Right atrium auricular region (tissue), 2 donors: ENCODE data around the gene USP33. TPM values are rescaled to one million over a fixed set of nuclear protein-coding genes. Genes with fewer than 3 reads are reported as not detected.
"Not testable (repeated sequence)": the region's sequence is repeated elsewhere in the genome, so short reads cannot be mapped to it uniquely, and the experiment has no call there.

Experiments used
- DNase-seq: peaks from one replicate; pipeline ENCODE4 v3.0.0-alpha.2; 2019; ENCODE audit warnings: low spot score
- H3K27ac ChIP-seq, 2 donors: fragments of 200-600 bp; sonication (generic); 1 replicate in 1 of 2; 2 replicates in 1 of 2; pipeline ENCODE4 v1.5.1; 2016 to 2019
- H3K27me3 ChIP-seq, 2 donors: fragments of 200-600 bp; sonication (generic); one replicate each; pipeline versions ENCODE4 v1.5.1 to v1.6.0; 2017 to 2019
- H3K36me3 ChIP-seq: fragments of 200-600 bp; sonication (generic); one replicate; pipeline ENCODE4 v1.5.1; 2016
- H3K4me1 ChIP-seq, 2 donors: fragments of 200-600 bp; sonication (generic); one replicate each; pipeline versions ENCODE4 v1.5.1 to v1.6.0; 2017 to 2019
- H3K4me3 ChIP-seq, 2 donors: fragments of 200-600 bp; sonication (generic); 1 replicate in 1 of 2; 2 replicates in 1 of 2; pipeline ENCODE4 v1.5.1; 2017 to 2019; ENCODE audit warnings: mild to moderate bottlenecking in 1 of 2, moderate library complexity in 1 of 2
- H3K9me3 ChIP-seq, 2 donors: fragments of 200-600 bp; sonication (generic); one replicate each; pipeline ENCODE4 v1.5.1; 2019
- CTCF ChIP-seq, 2 donors: fragments of 200-600 bp; sonication (generic); IDR thresholded peaks; one replicate each; pipeline ENCODE4 v1.5.1; 2019; ENCODE audit warnings: antibody characterized with exemption in 2 of 2
- total RNA-seq, 2 donors: library from RNA; depleted of rRNA; stranded (reverse); fragments of >200 nt; gene quantifications; one replicate each; pipeline ENCODE4 v1.1.0, GENCODE V29; 2016

Gene USP33
- total RNA-seq, 2 donors from 2014 or later, result 29.2 to 39.1 TPM

GRCh38 chr1:77652268-77652667, 107.4 kb downstream of the USP33 start:
- no peak for DNase-seq
- Histone ChIP-seq H3K4me3 (no peak overlapping the region), H3K4me1 (peaks cover 0 to 9% of the 10 kb centered on the region in 2 donors), H3K9me3 (peaks cover 3 to 31% of the 10 kb centered on the region in 2 donors), H3K36me3 (peaks cover 5% of the 10 kb centered on the region), H3K27me3 (no peaks in the 10 kb centered on the region), H3K27ac (no peak overlapping the region)
- TF ChIP-seq CTCF (IDR thresholded peaks at IDR 0.05), result no peak

GRCh38 chr1:77649127-77649526, 110.5 kb downstream of the USP33 start:
- H3K4me3 ChIP-seq, result no peak overlapping the region
- no peak for TF ChIP-seq CTCF (IDR thresholded peaks at IDR 0.05)
- H3K9me3 ChIP-seq, result peaks cover 3 to 31% of the 10 kb centered on the region in 2 donors
- no peaks in the 10 kb centered on the region for H3K27me3 ChIP-seq
- H3K4me1 ChIP-seq, result peaks cover 0 to 6% of the 10 kb centered on the region in 2 donors
- DNase-seq, result no peak
- H3K27ac ChIP-seq, result no peak overlapping the region
- H3K36me3 ChIP-seq, result peaks cover 19% of the 10 kb centered on the region

- Histone ChIP-seq H3K9me3 (peaks cover 3 to 30% of the 10 kb centered on the region in 2 donors), H3K36me3 (peaks cover 15% of the 10 kb centered on the region)
- H3K4me1 ChIP-seq, H3K27ac ChIP-seq, H3K27me3 ChIP-seq, H3K4me3 ChIP-seq, DNase-seq: not testable (repeated sequence)
Measured at GRCh38 chr1:77646224-77646623, 113.4 kb downstream of the USP33 start.

Other genes with a start within 250 kb of the USP33 start
- gene ZZZ3, start 77.2 kb downstream of the USP33 start, total RNA-seq, result 10 to 100 TPM; 24.1 to 27.4 TPM
- 10 to 100 TPM in 1 of 2 donors, 1 to 10 TPM in 1; 8.5 to 10.1 TPM for gene MIGA1, start 19.8 kb upstream of the USP33 start, total RNA-seq
- gene NEXN, start 128.8 kb upstream of the USP33 start, total RNA-seq, result 100 to 1,000 TPM; 269 to 295 TPM
- 10 to 100 TPM; 45.8 to 49.3 TPM for gene FUBP1, start 219.2 kb upstream of the USP33 start, total RNA-seq
- 10 to 100 TPM; 60.9 to 83.6 TPM for gene DNAJB4, start 245.1 kb upstream of the USP33 start, total RNA-seq